ENCODE results near the gene UBR4.

The UBR4 gene

GRCh38 chr1:19066248-19066873 is 143.7 kb downstream of the UBR4 start:
- no peaks in the 10 kb centered on the region for H3K36me3 ChIP-seq (replicated peaks; ENCODE audit: low read depth, low read length)
- no peak overlapping the region for H3K4me3 ChIP-seq (ENCODE audit: low read length)
- H3K9me3 ChIP-seq (ENCODE audit: insufficient read depth, low read length), result no peaks in the 10 kb centered on the region
- H3K4me2 ChIP-seq (ENCODE audit: low read length), result no peak overlapping the region
- TF ChIP-seq EZH2phosphoT487 (IDR thresholded peaks at IDR 0.05; ENCODE audit: low read depth) (no peak), CTCF (IDR thresholded peaks at IDR 0.05; ENCODE audit: low read depth, low read length) (no peak)
- H3K79me2 ChIP-seq (ENCODE audit: low read length), result no peaks in the 10 kb centered on the region
- H3K4me1 ChIP-seq (ENCODE audit: low read length), result no peaks in the 10 kb centered on the region
- H3K27me3 ChIP-seq (ENCODE audit: low read depth, low read length), result no peaks in the 10 kb centered on the region
- no peak overlapping the region for H2AFZ ChIP-seq (ENCODE audit: low read depth, low read length)
- H3K27ac ChIP-seq (ENCODE audit: low read length), result no peak overlapping the region
- no peaks in the 10 kb centered on the region for H4K20me1 ChIP-seq (ENCODE audit: insufficient read depth, low read length)
- H3K9ac ChIP-seq (ENCODE audit: low read length), result no peak overlapping the region

- no peak overlapping the region for H3K4me3 ChIP-seq (ENCODE audit: low read length)
- H3K27ac ChIP-seq (ENCODE audit: low read length), result no peak overlapping the region
- no peaks in the 10 kb centered on the region for H3K79me2 ChIP-seq (ENCODE audit: low read length)
- TF ChIP-seq CTCF (IDR thresholded peaks at IDR 0.05; ENCODE audit: low read depth, low read length) (no peak), EZH2phosphoT487 (IDR thresholded peaks at IDR 0.05; ENCODE audit: low read depth) (no peak)
- no peak overlapping the region for H3K4me2 ChIP-seq (ENCODE audit: low read length)
- H3K27me3 ChIP-seq (ENCODE audit: low read depth, low read length), result no peaks in the 10 kb centered on the region
- no peaks in the 10 kb centered on the region for H3K9me3 ChIP-seq (ENCODE audit: insufficient read depth, low read length)
- no peak overlapping the region for H3K9ac ChIP-seq (ENCODE audit: low read length)
- H3K36me3 ChIP-seq (replicated peaks; ENCODE audit: low read depth, low read length), result no peaks in the 10 kb centered on the region
- no peak overlapping the region for H2AFZ ChIP-seq (ENCODE audit: low read depth, low read length)
- no peaks in the 10 kb centered on the region for H4K20me1 ChIP-seq (ENCODE audit: insufficient read depth, low read length)
- no peaks in the 10 kb centered on the region for H3K4me1 ChIP-seq (ENCODE audit: low read length)
Observed at GRCh38 chr1:19065526-19066247, 144.4 kb downstream of the UBR4 start.

- TF ChIP-seq CTCF (IDR thresholded peaks at IDR 0.05; ENCODE audit: low read depth, low read length) (no peak), EZH2phosphoT487 (IDR thresholded peaks at IDR 0.05; ENCODE audit: low read depth) (no peak)
- no peak overlapping the region for H3K4me2 ChIP-seq (ENCODE audit: low read length)
- no peak overlapping the region for H3K9ac ChIP-seq (ENCODE audit: low read length)
- H2AFZ ChIP-seq (ENCODE audit: low read depth, low read length), result no peak overlapping the region
- no peaks in the 10 kb centered on the region for H3K79me2 ChIP-seq (ENCODE audit: low read length)
- H4K20me1 ChIP-seq (ENCODE audit: insufficient read depth, low read length), result no peaks in the 10 kb centered on the region
- no peak overlapping the region for H3K4me3 ChIP-seq (ENCODE audit: low read length)
- no peaks in the 10 kb centered on the region for H3K4me1 ChIP-seq (ENCODE audit: low read length)
- H3K27me3 ChIP-seq (ENCODE audit: low read depth, low read length), result no peaks in the 10 kb centered on the region
- H3K9me3 ChIP-seq (ENCODE audit: insufficient read depth, low read length), result no peaks in the 10 kb centered on the region
- H3K27ac ChIP-seq (ENCODE audit: low read length), result no peak overlapping the region
- H3K36me3 ChIP-seq (replicated peaks; ENCODE audit: low read depth, low read length), result no peaks in the 10 kb centered on the region
Observed at GRCh38 chr1:19064906-19065450, 145.1 kb downstream of the UBR4 start.

GRCh38 chr1:19063122-19063521 is 146.9 kb downstream of the UBR4 start:
- no peaks in the 10 kb centered on the region for H3K36me3 ChIP-seq (replicated peaks; ENCODE audit: low read depth, low read length)
- H3K4me2 ChIP-seq (ENCODE audit: low read length), result no peak overlapping the region
- no peak overlapping the region for H2AFZ ChIP-seq (ENCODE audit: low read depth, low read length)
- H3K27me3 ChIP-seq (ENCODE audit: low read depth, low read length), result no peaks in the 10 kb centered on the region
- no peak overlapping the region for H3K9ac ChIP-seq (ENCODE audit: low read length)
- no peaks in the 10 kb centered on the region for H3K79me2 ChIP-seq (ENCODE audit: low read length)
- H3K9me3 ChIP-seq (ENCODE audit: insufficient read depth, low read length), result no peaks in the 10 kb centered on the region
- H3K27ac ChIP-seq (ENCODE audit: low read length), result no peak overlapping the region
- H3K4me3 ChIP-seq (ENCODE audit: low read length), result no peak overlapping the region
- no peaks in the 10 kb centered on the region for H3K4me1 ChIP-seq (ENCODE audit: low read length)
- H4K20me1 ChIP-seq (ENCODE audit: insufficient read depth, low read length), result no peaks in the 10 kb centered on the region
- TF ChIP-seq CTCF (IDR thresholded peaks at IDR 0.05; ENCODE audit: low read depth, low read length), result no peak
- TF ChIP-seq EZH2phosphoT487 (IDR thresholded peaks at IDR 0.05; ENCODE audit: low read depth), result no peak

All from OCI-LY3 (cell line).